Left ventricle myocardium inferior (tissue), 1 donor: ENCODE data around the gene RCOR3. TPM values are rescaled to one million over a fixed set of nuclear protein-coding genes. Genes with fewer than 3 reads are reported as not detected.

Source experiments
- DNase-seq: peaks from one replicate; pipeline ENCODE4 v3.0.0-alpha.2; 2020
- H3K27ac ChIP-seq: fragments of 200-600 bp; replicated peaks from 2 replicates; pipeline ENCODE4 v1.8.0; 2021
- H3K27me3 ChIP-seq: fragments of 200-600 bp; 2 replicates; pipeline ENCODE4 v1.8.0; 2021; ENCODE audit warnings: low read depth
- H3K36me3 ChIP-seq: fragments of 200-600 bp; 2 replicates; pipeline ENCODE4 v1.8.0; 2021
- H3K4me1 ChIP-seq: fragments of 200-600 bp; 2 replicates; pipeline ENCODE4 v1.8.0; 2021
- H3K4me3 ChIP-seq: fragments of 200-600 bp; 2 replicates; pipeline ENCODE4 v1.8.0; 2021; ENCODE audit warnings: mild to moderate bottlenecking, moderate library complexity
- H3K9me3 ChIP-seq: fragments of 200-600 bp; replicated peaks from 2 replicates; pipeline ENCODE4 v1.8.0; 2021
- intact Hi-C: fragments of 100-400 bp; cut with micrococcal nuclease; formaldehyde crosslinking; loops from one replicate; pipeline ENCODE4 v1.11.0; 2022
- total RNA-seq: library from RNA; stranded (reverse); fragmentation: NEBNext Ultra II Directional; extraction: Animal tissue kit (Norgen Biotek cat#: 25700); gene quantifications from one replicate; pipeline ENCODE4 v1.2.1, GENCODE V29; 2021
- TF ChIP-seq, protein P1 (sequence below): fragments of 200-600 bp; IDR thresholded peaks from 2 replicates; pipeline ENCODE4 v1.8.0; 2021; ENCODE audit warnings: antibody characterized with exemption, mild to moderate bottlenecking, borderline replicate concordance
- donor health status: DM: no; HTN: yes; CAD: no; lungs with severe emphysema.

The RCOR3 gene
- total RNA-seq, 1 donor from 2014 or later = 48.3 TPM

DNA sequence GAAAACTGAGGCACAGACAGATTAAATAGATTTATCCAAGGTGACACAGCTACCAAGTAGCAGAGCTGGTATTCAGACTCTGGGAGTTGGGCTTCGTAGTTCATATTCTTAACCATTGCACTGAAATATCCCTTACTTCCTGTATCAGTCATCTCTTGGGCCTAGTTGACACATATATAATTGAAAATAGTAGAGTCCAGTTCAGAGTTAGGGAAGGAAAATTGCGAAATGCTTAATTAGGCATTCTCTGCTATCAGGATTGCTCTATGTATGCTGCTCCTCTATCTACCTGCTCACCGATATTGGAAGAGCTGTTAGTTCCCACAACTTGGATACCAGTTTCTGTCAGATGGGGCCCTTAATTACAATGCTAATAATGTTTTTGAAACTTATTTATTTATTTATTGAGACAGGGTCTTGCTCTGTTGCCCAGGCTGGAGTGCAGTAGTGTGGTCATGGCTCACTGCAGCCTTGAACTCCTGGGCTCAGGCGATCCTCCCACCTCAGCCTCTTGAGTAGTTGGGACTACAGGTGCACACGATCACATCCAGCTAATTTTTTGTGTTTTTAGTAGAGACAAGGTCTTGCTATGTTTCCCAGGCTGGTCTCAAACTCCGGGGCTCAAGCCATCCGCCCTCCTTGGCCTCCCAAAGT lies 8.2 kb downstream of the RCOR3 start:
- TF ChIP-seq, protein P1, sequence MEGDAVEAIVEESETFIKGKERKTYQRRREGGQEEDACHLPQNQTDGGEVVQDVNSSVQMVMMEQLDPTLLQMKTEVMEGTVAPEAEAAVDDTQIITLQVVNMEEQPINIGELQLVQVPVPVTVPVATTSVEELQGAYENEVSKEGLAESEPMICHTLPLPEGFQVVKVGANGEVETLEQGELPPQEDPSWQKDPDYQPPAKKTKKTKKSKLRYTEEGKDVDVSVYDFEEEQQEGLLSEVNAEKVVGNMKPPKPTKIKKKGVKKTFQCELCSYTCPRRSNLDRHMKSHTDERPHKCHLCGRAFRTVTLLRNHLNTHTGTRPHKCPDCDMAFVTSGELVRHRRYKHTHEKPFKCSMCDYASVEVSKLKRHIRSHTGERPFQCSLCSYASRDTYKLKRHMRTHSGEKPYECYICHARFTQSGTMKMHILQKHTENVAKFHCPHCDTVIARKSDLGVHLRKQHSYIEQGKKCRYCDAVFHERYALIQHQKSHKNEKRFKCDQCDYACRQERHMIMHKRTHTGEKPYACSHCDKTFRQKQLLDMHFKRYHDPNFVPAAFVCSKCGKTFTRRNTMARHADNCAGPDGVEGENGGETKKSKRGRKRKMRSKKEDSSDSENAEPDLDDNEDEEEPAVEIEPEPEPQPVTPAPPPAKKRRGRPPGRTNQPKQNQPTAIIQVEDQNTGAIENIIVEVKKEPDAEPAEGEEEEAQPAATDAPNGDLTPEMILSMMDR = no peak
- H3K4me1 ChIP-seq = peaks cover 22% of the 10 kb centered on the region
- H3K36me3 ChIP-seq = peaks cover 54% of the 10 kb centered on the region
- H3K4me3 ChIP-seq = no peak overlapping the region
- H3K9me3 ChIP-seq = no peaks in the 10 kb centered on the region
- no peak overlapping the region for H3K27ac ChIP-seq
- no peaks in the 10 kb centered on the region for H3K27me3 ChIP-seq
- intact Hi-C loops = no loop called here
- DNase-seq = no peak

DNA sequence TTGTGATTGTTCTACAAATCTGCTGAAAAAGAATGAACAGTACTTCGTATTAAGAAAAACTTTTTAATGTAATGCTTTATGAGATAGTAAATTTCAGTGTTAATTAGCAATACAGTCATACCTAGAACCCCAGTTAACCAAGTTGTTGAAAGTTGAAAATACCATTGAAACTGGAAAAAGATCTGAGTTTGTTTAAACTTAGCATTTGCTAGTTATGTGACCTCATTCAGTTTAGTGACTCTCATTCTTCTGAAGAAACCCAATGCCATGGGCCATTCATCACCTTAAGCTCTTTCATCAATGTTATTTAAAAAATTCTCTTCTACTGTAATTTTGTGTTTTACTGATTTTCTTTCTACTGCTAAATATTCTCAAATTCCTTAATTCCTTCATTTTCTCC lies 20.2 kb downstream of the RCOR3 start:
- H3K4me3 ChIP-seq = no peak overlapping the region
- H3K9me3 ChIP-seq = no peaks in the 10 kb centered on the region
- H3K4me1 ChIP-seq = peaks cover 47% of the 10 kb centered on the region
- H3K36me3 ChIP-seq = peaks cover 91% of the 10 kb centered on the region
- intact Hi-C loops = no loop called here
- TF ChIP-seq, protein P1 = no peak
- no peak overlapping the region for H3K27ac ChIP-seq
- no peak for DNase-seq
- H3K27me3 ChIP-seq = no peaks in the 10 kb centered on the region

DNA sequence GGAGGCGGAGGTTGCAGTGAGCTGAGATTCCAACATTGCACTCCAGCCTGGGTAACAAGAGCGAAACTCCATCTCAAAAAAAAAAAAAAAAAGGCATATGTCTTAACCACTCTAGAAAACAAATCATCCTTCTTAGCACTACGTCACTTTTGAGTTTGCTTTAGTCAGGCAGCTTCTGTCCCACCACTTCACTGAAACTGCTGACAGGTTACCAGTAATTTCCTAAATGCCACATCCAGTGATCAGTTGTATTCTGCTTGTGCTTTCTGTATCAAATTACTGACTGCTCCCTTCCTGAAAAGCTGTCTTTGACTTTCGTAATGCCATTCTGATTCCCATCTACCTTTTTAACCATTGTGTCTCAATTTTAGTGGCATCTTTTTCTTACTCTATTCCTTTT lies 21.7 kb downstream of the RCOR3 start:
- Histone ChIP-seq H3K27me3 (no peaks in the 10 kb centered on the region), H3K9me3 (no peaks in the 10 kb centered on the region), H3K36me3 (peaks cover 97% of the 10 kb centered on the region), H3K4me1 (peaks cover 31% of the 10 kb centered on the region), H3K4me3 (no peak overlapping the region), H3K27ac (peak overlapping the region; percentile 40)
- DNase-seq = no peak
- intact Hi-C loops = no loop called here
- TF ChIP-seq, protein P1 = no peak

DNA sequence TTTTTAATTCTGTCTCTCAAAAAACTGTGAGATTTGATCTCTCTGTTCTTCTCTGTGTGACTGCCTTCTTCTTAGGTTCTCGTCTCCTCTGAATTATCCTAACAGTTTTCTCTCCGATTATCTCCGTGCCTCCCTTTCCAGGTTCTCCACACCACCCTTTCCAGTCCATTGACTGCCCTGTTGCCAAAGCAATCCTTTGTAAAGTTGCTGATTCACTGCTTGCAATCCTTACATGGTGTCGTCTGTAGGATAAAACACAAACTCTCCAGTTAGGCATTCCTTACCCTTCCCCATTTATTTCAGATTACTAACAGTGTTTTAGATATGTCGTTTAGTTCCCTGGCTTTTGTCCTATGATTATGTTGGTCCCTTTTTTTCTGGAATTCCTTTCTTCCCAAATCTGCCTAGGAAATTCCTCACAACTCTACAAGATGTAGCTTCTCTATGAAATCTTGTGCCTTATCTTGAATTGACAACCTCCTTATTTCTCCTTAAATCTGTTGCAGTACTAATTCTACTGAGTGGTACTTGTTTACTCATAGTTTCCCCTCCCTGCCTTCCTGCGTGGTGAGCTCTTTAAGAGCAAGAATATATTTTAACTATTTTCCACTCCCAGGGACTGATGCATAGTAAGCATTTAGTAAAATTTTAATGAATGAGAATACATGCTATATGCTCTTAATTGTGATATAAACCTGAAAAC lies 22.3 kb downstream of the RCOR3 start:
- H3K27ac ChIP-seq = peak overlapping the region; percentile 40
- peaks cover 26% of the 10 kb centered on the region for H3K4me1 ChIP-seq
- no peaks in the 10 kb centered on the region for H3K9me3 ChIP-seq
- TF ChIP-seq, protein P1 = no peak
- DNase-seq = no peak
- no peaks in the 10 kb centered on the region for H3K27me3 ChIP-seq
- H3K4me3 ChIP-seq = no peak overlapping the region
- H3K36me3 ChIP-seq = peaks cover 95% of the 10 kb centered on the region
- intact Hi-C loops = no loop called here

DNA sequence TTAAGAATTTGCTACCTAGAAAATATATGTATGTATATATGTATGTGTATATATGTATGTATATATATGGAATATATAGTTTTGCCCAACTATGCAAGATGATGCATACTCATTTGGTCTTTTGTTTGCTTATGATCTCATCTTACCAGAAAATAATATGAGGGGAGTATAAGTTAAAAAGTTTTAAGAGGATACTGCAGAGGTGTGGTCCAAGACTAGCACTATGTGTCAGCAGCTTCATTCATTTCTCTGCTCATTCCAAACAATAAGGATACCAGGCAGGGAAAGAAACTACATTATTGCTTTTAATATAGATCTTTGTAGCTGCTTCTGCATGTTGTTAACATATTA lies 22.8 kb downstream of the RCOR3 start:
- Histone ChIP-seq H3K27me3 (no peaks in the 10 kb centered on the region), H3K4me3 (no peak overlapping the region), H3K27ac (no peak overlapping the region), H3K9me3 (no peaks in the 10 kb centered on the region), H3K36me3 (peaks cover 94% of the 10 kb centered on the region), H3K4me1 (peaks cover 25% of the 10 kb centered on the region)
- intact Hi-C loops = no loop called here
- TF ChIP-seq, protein P1 = no peak
- DNase-seq = no peak
